Trophoblast cell (in vitro differentiated cells and primary cell): ENCODE measurements around the gene NOP53.
"Not testable (repeated sequence)": the region's sequence is repeated elsewhere in the genome, so short reads cannot be mapped to it uniquely, and the experiment has no call there.

Experiments used
- DNase-seq, 2 donors: peaks; one replicate each; pipeline ENCODE4 v3.0.0-alpha.2; 2016
- H2AFZ ChIP-seq: 2 replicates; pipeline ENCODE4 v1.6.1; 2013; ENCODE audit warnings: low read length, moderate library complexity, mild to moderate bottlenecking; ENCODE audit not compliant: insufficient read depth, poor library complexity
- H2AK5ac ChIP-seq: 2 replicates; pipeline ENCODE4 v1.6.1; 2013; ENCODE audit warnings: mild to moderate bottlenecking, low read length
- H2BK120ac ChIP-seq: 2 replicates; pipeline ENCODE4 v1.6.1; 2013; ENCODE audit warnings: low read length, mild to moderate bottlenecking, moderate library complexity; ENCODE audit not compliant: insufficient read depth, poor library complexity
- H2BK12ac ChIP-seq: 2 replicates; pipeline ENCODE4 v1.6.1; 2013; ENCODE audit warnings: mild to moderate bottlenecking, low read length, moderate library complexity
- H2BK5ac ChIP-seq: 2 replicates; pipeline ENCODE4 v1.6.1; 2013; ENCODE audit warnings: low read length, low read depth, moderate library complexity, mild to moderate bottlenecking; ENCODE audit not compliant: poor library complexity
- H3K14ac ChIP-seq: 2 replicates; pipeline ENCODE4 v1.6.1; 2013; ENCODE audit warnings: mild to moderate bottlenecking, low read length
- H3K18ac ChIP-seq: 2 replicates; pipeline ENCODE4 v1.6.1; 2013; ENCODE audit warnings: mild to moderate bottlenecking, low read length
- H3K23ac ChIP-seq: 2 replicates; pipeline ENCODE4 v1.6.1; 2013; ENCODE audit warnings: low read length
- H3K27ac ChIP-seq: 2 replicates; pipeline ENCODE4 v1.5.1; 2013; ENCODE audit warnings: low read depth, mild to moderate bottlenecking, inconsistent platforms, low read length, moderate library complexity
- H3K27me3 ChIP-seq: 2 replicates; pipeline ENCODE4 v1.6.1; 2013; ENCODE audit warnings: inconsistent platforms, mild to moderate bottlenecking, low read length, moderate library complexity; ENCODE audit not compliant: insufficient read depth
- H3K36me3 ChIP-seq, 2 experiments: 1 replicate in 1 of 2; 2 replicates in 1 of 2; pipeline ENCODE4 v1.6.1; 2013; ENCODE audit warnings: low read length in 2 of 2, mild to moderate bottlenecking in 2 of 2, moderate library complexity in 1 of 2; ENCODE audit not compliant: insufficient read depth in 2 of 2, control insufficient read depth in 1 of 2
- H3K4ac ChIP-seq: 2 replicates; pipeline ENCODE4 v1.6.1; 2013; ENCODE audit warnings: low read depth, mild to moderate bottlenecking, low read length, moderate library complexity
- H3K4me1 ChIP-seq, 2 experiments: 1 replicate in 1 of 2; 2 replicates in 1 of 2; pipeline ENCODE4 v1.6.1; 2013; ENCODE audit warnings: low read length in 2 of 2, mild to moderate bottlenecking in 2 of 2, moderate library complexity in 1 of 2; ENCODE audit not compliant: insufficient read depth in 2 of 2, control insufficient read depth in 1 of 2
- H3K4me2 ChIP-seq: 2 replicates; pipeline ENCODE4 v1.6.1; 2013; ENCODE audit warnings: inconsistent platforms, mild to moderate bottlenecking, low read length, moderate library complexity
- H3K4me3 ChIP-seq: 2 replicates; pipeline ENCODE4 v1.5.1; 2013; ENCODE audit warnings: mild to moderate bottlenecking, low read depth, low read length, inconsistent platforms
- H3K79me1 ChIP-seq: one replicate; pipeline ENCODE4 v1.6.1; 2013; ENCODE audit warnings: low read length
- H3K79me2 ChIP-seq: 2 replicates; pipeline ENCODE4 v1.6.1; 2013; ENCODE audit warnings: low read length, mild to moderate bottlenecking; ENCODE audit not compliant: control insufficient read depth, insufficient read depth, poor library complexity
- H3K9ac ChIP-seq: 2 replicates; pipeline ENCODE4 v1.6.1; 2013; ENCODE audit warnings: mild to moderate bottlenecking, low read length
- H3K9me3 ChIP-seq: 2 replicates; pipeline ENCODE4 v1.6.1; 2013; ENCODE audit warnings: low read depth, mild to moderate bottlenecking, control low read depth, inconsistent platforms, low read length; ENCODE audit not compliant: insufficient read depth
- H4K12ac ChIP-seq: 2 replicates; pipeline ENCODE4 v1.6.1; 2013; ENCODE audit warnings: low read depth, mild to moderate bottlenecking, low read length, moderate library complexity
- H4K8ac ChIP-seq: 2 replicates; pipeline ENCODE4 v1.6.1; 2013; ENCODE audit warnings: low read depth, mild to moderate bottlenecking, low read length, moderate library complexity
- H4K91ac ChIP-seq: one replicate; pipeline ENCODE4 v1.6.1; 2013; ENCODE audit warnings: low read depth, mild to moderate bottlenecking, low read length, moderate library complexity
- WGBS: extraction: QIAGEN DNeasy Blood & Tissue Kit; methylation state at CpG from one replicate; pipeline ENCODE4 v1.1.7; 2013; ENCODE audit warnings: missing lambda C conversion rate; ENCODE audit not compliant: insufficient read length, insufficient coverage; ENCODE audit errors: extremely low coverage; 5-methylcytosine and 5-hydroxymethylcytosine counted together

The NOP53 gene

DNA sequence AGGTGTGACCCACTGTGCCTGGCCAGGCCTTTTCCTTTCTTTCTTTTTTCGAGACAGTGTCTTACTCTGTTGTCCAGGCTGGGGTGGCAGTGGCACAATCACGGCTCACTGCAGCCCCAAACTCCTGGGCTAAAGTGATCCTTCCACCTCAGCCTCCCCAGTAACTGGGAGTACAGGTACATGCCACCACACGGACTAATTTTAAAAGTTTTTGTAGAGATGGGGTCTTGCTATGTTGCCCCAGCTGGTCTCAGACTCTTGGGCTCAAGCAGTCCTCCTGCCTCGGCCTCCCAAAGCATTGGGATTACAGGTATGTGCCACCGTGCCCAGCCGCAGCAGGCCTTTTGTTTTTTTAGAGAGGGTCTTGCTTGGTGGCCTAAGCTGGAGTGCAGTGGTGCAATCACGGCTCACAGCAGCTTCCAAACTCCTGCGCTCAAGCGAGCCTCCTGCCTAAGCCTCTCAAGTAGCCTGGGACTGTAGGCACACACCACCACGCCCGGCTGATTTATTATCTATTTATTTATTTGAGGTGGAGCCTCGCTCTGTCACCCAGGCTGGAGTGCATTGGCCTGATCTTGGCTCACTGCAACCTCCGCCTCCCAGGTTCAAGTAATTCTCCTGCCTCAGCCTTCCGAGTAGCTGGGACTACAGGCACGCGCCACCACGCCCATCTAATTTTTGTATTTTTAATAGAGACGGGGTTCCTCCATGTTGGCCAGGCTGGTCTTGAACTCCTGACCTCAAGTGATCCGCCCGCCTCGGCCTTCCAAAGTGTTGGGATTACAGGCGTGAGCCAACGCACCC is 32.1 kb downstream of the NOP53 start:
- not testable (repeated sequence) for H3K27me3 ChIP-seq, H3K18ac ChIP-seq, H2AFZ ChIP-seq, H3K23ac ChIP-seq, H3K14ac ChIP-seq, H2BK12ac ChIP-seq, H2AK5ac ChIP-seq, H4K12ac ChIP-seq, H2BK5ac ChIP-seq, H4K8ac ChIP-seq, H3K9me3 ChIP-seq, H4K91ac ChIP-seq, H2BK120ac ChIP-seq, H3K4me1 ChIP-seq, H3K27ac ChIP-seq, H3K4ac ChIP-seq, DNase-seq, H3K9ac ChIP-seq
- Histone ChIP-seq H3K4me2 (peak overlapping the region; percentile 67), H3K4me3 (peak overlapping the region; percentile 78), H3K79me2 (peaks cover 23% of the 10 kb centered on the region), H3K36me3 (peaks cover 18 to 19% of the 10 kb centered on the region in 2 experiments), H3K79me1 (peaks cover 12% of the 10 kb centered on the region)
- WGBS, result no CpG with 5 or more reads among the region's 23 CpGs

DNA sequence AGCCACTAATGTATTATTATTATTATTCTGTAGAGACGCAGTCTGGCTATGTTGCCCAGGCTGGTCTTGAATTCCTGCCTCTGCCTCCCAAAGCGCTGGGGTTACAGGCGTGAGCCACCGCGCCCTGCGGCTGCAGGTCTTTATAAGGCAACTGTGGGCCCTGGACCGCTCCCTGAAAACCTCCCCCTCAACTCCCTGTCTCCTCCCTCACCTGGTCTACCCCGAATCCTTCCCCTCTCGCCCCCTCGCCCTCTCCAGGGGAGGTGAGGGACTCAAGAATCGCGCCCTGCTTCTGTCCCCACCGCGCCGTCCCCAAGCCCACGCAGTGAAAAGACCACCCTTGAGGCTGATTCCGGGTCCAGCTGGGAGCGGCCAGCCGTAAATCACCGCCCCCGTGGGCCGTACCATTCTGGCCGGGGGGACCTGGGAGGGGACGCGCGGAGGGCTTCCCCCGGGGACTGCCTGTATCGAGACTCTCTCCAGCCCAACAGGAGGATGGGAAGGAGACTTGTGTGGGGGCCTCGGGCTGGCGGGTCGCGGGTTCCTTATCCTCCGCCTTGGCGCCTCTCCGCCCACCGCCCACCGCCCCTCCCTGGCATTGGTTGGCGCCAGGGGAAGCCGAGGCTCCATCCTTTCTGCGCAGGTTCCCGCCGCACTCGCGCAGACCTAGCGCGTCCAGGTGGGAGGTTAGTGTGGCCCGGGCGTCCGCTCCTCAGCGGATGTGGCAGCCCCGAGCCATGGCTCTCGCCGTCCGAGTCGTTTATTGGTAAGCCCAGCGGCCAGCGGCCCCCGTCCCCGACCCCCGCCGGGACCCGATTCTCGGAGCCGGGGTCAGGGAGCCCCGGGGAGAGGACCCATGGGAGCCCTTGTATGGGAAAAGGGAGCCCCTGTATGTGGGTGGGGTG is 33.0 kb downstream of the NOP53 start, which contains the start of gene SELENOW:
Gene SELENOW, plus strand, starts transcription at position 655 of the 905 bp plus-strand sequence. Its CDS starts 83 bp downstream, at position 738.
- DNase-seq, result peak; percentile 67 to 84

GRCh38 chr19:47778954-47779351 is 33.6 kb downstream of the NOP53 start:
- Histone ChIP-seq H2BK12ac (no peak overlapping the region), H3K18ac (peak overlapping the region; percentile 41), H3K23ac (no peak overlapping the region), H3K4ac (peak overlapping the region; percentile 75), H3K9ac (peak overlapping the region; percentile 86), H3K4me1 (peaks cover 4 to 7% of the 10 kb centered on the region in 2 experiments), H4K12ac (peak overlapping the region; percentile 54), H3K9me3 (no peaks in the 10 kb centered on the region), H2AK5ac (peak overlapping the region; percentile 18), H2AFZ (no peak overlapping the region), H2BK5ac (peak overlapping the region; percentile 96), H3K27me3 (no peaks in the 10 kb centered on the region), H3K27ac (peak overlapping the region; percentile 19), H3K79me2 (peaks cover 23% of the 10 kb centered on the region), H3K14ac (peak overlapping the region; percentile 47), H3K4me2 (peak overlapping the region; percentile 67), H3K79me1 (peaks cover 12% of the 10 kb centered on the region), H4K8ac (peak overlapping the region; percentile 81), H2BK120ac (no peak overlapping the region), H3K4me3 (peak overlapping the region; percentile 78), H4K91ac (peak overlapping the region; percentile 92), H3K36me3 (peaks cover 23 to 31% of the 10 kb centered on the region in 2 experiments)
- no CpG with 5 or more reads among the region's 20 CpGs for WGBS
- DNase-seq, result no peak

More for the DNA sequence above, 33.0 kb downstream of the NOP53 start, which contains the start of gene SELENOW:
- peak within 1 kb of the TSS; percentile 79 for H3K18ac ChIP-seq
- WGBS, result no CpG with 5 or more reads among the region's 65 CpGs
- peak within 1 kb of the TSS; percentile 90 for H3K14ac ChIP-seq
- peak within 1 kb of the TSS; percentile 92 for H4K91ac ChIP-seq
- peaks cover 23% of the 10 kb centered on the region for H3K79me2 ChIP-seq
- no peaks in the 10 kb centered on the region for H3K9me3 ChIP-seq
- H2BK12ac ChIP-seq, result peak within 1 kb of the TSS; percentile 72
- no peak within 1 kb of the TSS for H3K23ac ChIP-seq
- H3K9ac ChIP-seq, result peak within 1 kb of the TSS; percentile 86
- peak within 1 kb of the TSS; percentile 18 for H2AK5ac ChIP-seq
- H3K4ac ChIP-seq, result peak within 1 kb of the TSS; percentile 75
- H3K4me1 ChIP-seq, result peaks cover 4 to 7% of the 10 kb centered on the region in 2 experiments
- H4K12ac ChIP-seq, result peak within 1 kb of the TSS; percentile 59
- H2BK5ac ChIP-seq, result peak within 1 kb of the TSS; percentile 96
- H3K27me3 ChIP-seq, result no peaks in the 10 kb centered on the region
- H2AFZ ChIP-seq, result peak within 1 kb of the TSS; percentile 61
- peak within 1 kb of the TSS; percentile 78 for H3K4me3 ChIP-seq
- peak within 1 kb of the TSS; percentile 95 for H2BK120ac ChIP-seq
- H3K4me2 ChIP-seq, result peak within 1 kb of the TSS; percentile 67
- peak within 1 kb of the TSS; percentile 81 for H4K8ac ChIP-seq
- peak within 1 kb of the TSS; percentile 89 for H3K27ac ChIP-seq
- H3K79me1 ChIP-seq, result peaks cover 12% of the 10 kb centered on the region
- H3K36me3 ChIP-seq, result peaks cover 18 to 25% of the 10 kb centered on the region in 2 experiments

GRCh38 chr19:47779524-47780214 is 34.3 kb downstream of the NOP53 start:
- no peak overlapping the region for H3K18ac ChIP-seq
- peaks cover 23% of the 10 kb centered on the region for H3K79me2 ChIP-seq
- H2BK12ac ChIP-seq, result no peak overlapping the region
- peak overlapping the region; percentile 17 for H4K91ac ChIP-seq
- H3K79me1 ChIP-seq, result peaks cover 12% of the 10 kb centered on the region
- DNase-seq, result peak; percentile 20 to 31
- H3K36me3 ChIP-seq, result peaks cover 30 to 38% of the 10 kb centered on the region in 2 experiments
- no peak overlapping the region for H2AFZ ChIP-seq
- peak overlapping the region; percentile 78 for H3K4me3 ChIP-seq
- H3K27me3 ChIP-seq, result no peaks in the 10 kb centered on the region
- H3K27ac ChIP-seq, result peak overlapping the region; percentile 3
- H3K9me3 ChIP-seq, result no peaks in the 10 kb centered on the region
- H3K9ac ChIP-seq, result no peak overlapping the region
- H2BK120ac ChIP-seq, result no peak overlapping the region
- peak overlapping the region; percentile 67 for H3K4me2 ChIP-seq
- H4K8ac ChIP-seq, result no peak overlapping the region
- no peak overlapping the region for H3K14ac ChIP-seq
- H3K23ac ChIP-seq, result no peak overlapping the region
- peaks cover 4 to 7% of the 10 kb centered on the region in 2 experiments for H3K4me1 ChIP-seq
- peak overlapping the region; percentile 75 for H3K4ac ChIP-seq
- H2BK5ac ChIP-seq, result peak overlapping the region; percentile 1
- no peak overlapping the region for H2AK5ac ChIP-seq
- peak overlapping the region; percentile 13 for H4K12ac ChIP-seq
- no CpG with 5 or more reads among the region's 24 CpGs for WGBS
